Kidney (tissue), 14 donors: ENCODE measurements around the gene SP100. TPM values are rescaled to one million over a fixed set of nuclear protein-coding genes. Genes with fewer than 3 reads are reported as not detected.
"Not testable (repeated sequence)": the region's sequence is repeated elsewhere in the genome, so short reads cannot be mapped to it uniquely, and the experiment has no call there.

Experiments used
- DNase-seq, 5 donors: peaks; one replicate each; pipeline ENCODE4 v3.0.0-alpha.2; 2013 to 2020
- FAIRE-seq: peaks from 2 replicates; lab custom pipeline; 2012; peaks lifted over from hg19 to GRCh38; lab: Jason Lieb, UNC
- H3K27ac ChIP-seq, 2 donors: one replicate each; pipeline ENCODE4 v1.7.0; 2013; ENCODE audit warnings: low read depth in 2 of 2, low read length in 2 of 2, inconsistent platforms in 1 of 2
- H3K27me3 ChIP-seq: one replicate; pipeline ENCODE4 v1.7.1; 2013; ENCODE audit warnings: low read length, inconsistent platforms; ENCODE audit not compliant: control insufficient read depth, insufficient read depth
- H3K36me3 ChIP-seq, 3 donors: one replicate each; pipeline versions ENCODE4 v1.7.0 to v1.7.1; 2013; ENCODE audit warnings: low read length in 3 of 3, control low read depth in 1 of 3, inconsistent platforms in 1 of 3; ENCODE audit not compliant: insufficient read depth in 3 of 3, control insufficient read depth in 2 of 3
- H3K4me1 ChIP-seq, 3 donors: one replicate each; pipeline versions ENCODE4 v1.7.0 to v1.7.1; 2013; ENCODE audit warnings: low read length in 3 of 3, inconsistent platforms in 1 of 3, low read depth in 1 of 3; ENCODE audit not compliant: control insufficient read depth in 2 of 3, insufficient read depth in 2 of 3
- H3K4me3 ChIP-seq, 3 donors: one replicate each; pipeline versions ENCODE4 v1.7.0 to v1.8.1; 2013; ENCODE audit warnings: low read length in 3 of 3, control low read depth in 1 of 3, inconsistent platforms in 1 of 3
- H3K9ac ChIP-seq, 3 donors: one replicate each; pipeline versions ENCODE4 v1.7.0 to v1.7.1; 2013; ENCODE audit warnings: low read length in 3 of 3, control low read depth in 1 of 3, inconsistent platforms in 1 of 3
- H3K9me3 ChIP-seq, 3 donors: one replicate each; pipeline versions ENCODE4 v1.7.0 to v1.7.1; 2013; ENCODE audit warnings: low read length in 3 of 3, control low read depth in 1 of 3, inconsistent platforms in 1 of 3; ENCODE audit not compliant: control insufficient read depth in 2 of 3, insufficient read depth in 1 of 3
- intact Hi-C: fragments of 100-400 bp; cut with DNase I; formaldehyde crosslinking; loops from one replicate; pipeline ENCODE4 v1.11.1; 2022
- polyA plus RNA-seq: library from polyadenylated mRNA; stranded (reverse); fragments of 350-450 nt; fragmentation: Illumina TruSeq; extraction: RNeasy Lipid Tissue Mini Kit (QIAGEN cat#74804); gene quantifications from one replicate; pipeline ENCODE4 v1.2.3, GENCODE V29; 2014; ENCODE audit warnings: low read depth, low replicate concordance; ENCODE audit not compliant: insufficient read depth
- total RNA-seq: library from RNA; stranded (reverse); fragmentation: NEBNext Ultra II Directional; extraction: Animal tissue kit (Norgen Biotek cat#: 25700); gene quantifications from one replicate; pipeline ENCODE4 v1.2.1, GENCODE V29; 2021
- TF ChIP-seq, protein P1 (sequence below): IDR thresholded peaks from 3 replicates; pipeline ENCODE4 v1.5.1; 2012; ENCODE audit warnings: mild to moderate bottlenecking, moderate library complexity, borderline replicate concordance; ENCODE audit not compliant: insufficient read depth; ENCODE audit errors: extremely low read depth
- donor health status: control.
- donor health status: control.
- donor health status: control.
- donor health status: control.
- donor health status: control.
- donor health status: DM: yes; HTN: yes; CAD: no.
- donor health status: Normal renal cell carcinoma (clear cell type).

SP100 gene
- total and polyA plus RNA-seq, 2 donors from 2014 or later: 35.7 to 118 TPM

DNA sequence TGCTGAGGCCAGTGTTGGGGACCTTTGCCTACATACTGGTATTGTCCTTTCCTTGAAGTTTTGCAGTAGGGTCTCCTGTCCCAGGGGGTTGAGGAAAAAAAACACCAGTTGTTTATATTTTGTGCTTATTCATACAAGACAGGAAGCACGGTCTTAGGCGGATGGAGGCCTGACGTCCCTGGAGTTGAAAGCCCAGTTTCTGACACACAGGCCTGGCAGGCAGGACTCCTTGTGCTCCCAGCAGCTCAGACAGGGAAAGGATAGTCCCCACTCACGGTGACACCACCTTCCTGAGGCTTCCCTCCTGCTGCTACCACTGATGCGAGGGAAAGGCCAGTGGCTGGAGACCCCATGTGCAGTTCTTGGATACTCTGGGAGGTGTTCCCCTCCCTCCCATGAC lies 15.5 kb upstream of the SP100 start:
- no peak for FAIRE-seq
- peaks cover 0 to 3% (median 0%) of the 10 kb centered on the region in 3 donors for H3K9me3 ChIP-seq
- no peak overlapping the region for H3K27ac ChIP-seq
- DNase-seq: no peak
- no peak overlapping the region for H3K4me3 ChIP-seq
- no peaks in the 10 kb centered on the region for H3K36me3 ChIP-seq
- TF ChIP-seq, protein P1, sequence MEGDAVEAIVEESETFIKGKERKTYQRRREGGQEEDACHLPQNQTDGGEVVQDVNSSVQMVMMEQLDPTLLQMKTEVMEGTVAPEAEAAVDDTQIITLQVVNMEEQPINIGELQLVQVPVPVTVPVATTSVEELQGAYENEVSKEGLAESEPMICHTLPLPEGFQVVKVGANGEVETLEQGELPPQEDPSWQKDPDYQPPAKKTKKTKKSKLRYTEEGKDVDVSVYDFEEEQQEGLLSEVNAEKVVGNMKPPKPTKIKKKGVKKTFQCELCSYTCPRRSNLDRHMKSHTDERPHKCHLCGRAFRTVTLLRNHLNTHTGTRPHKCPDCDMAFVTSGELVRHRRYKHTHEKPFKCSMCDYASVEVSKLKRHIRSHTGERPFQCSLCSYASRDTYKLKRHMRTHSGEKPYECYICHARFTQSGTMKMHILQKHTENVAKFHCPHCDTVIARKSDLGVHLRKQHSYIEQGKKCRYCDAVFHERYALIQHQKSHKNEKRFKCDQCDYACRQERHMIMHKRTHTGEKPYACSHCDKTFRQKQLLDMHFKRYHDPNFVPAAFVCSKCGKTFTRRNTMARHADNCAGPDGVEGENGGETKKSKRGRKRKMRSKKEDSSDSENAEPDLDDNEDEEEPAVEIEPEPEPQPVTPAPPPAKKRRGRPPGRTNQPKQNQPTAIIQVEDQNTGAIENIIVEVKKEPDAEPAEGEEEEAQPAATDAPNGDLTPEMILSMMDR: no peak
- no peaks in the 10 kb centered on the region for H3K27me3 ChIP-seq
- intact Hi-C loops: no loop called here
- H3K9ac ChIP-seq: no peak overlapping the region
- H3K4me1 ChIP-seq: no peaks in the 10 kb centered on the region

DNA sequence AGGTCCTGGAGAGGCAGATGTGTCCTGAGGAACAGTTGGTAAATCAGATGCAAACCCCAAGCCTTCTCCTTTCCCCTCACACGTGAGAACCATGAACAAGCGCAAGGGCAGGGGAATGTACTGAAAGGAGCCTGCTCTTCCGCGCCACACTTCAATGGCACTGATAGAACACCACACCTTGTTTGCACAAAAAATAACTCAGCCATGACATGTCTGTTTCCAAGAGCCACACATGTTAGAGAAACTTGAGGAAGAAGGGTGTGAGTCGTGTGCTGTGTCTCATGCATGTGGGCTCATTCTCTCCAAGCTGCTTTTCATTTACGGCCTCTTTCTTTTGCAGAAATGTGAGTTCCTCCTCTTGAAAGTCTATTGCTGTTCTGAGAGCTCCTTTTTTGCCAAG lies 15.0 kb upstream of the SP100 start:
- FAIRE-seq, H3K27ac ChIP-seq, H3K4me3 ChIP-seq, H3K9ac ChIP-seq, H3K4me1 ChIP-seq, DNase-seq, H3K9me3 ChIP-seq, H3K27me3 ChIP-seq, H3K36me3 ChIP-seq, intact Hi-C loops: not testable (repeated sequence)

- TF ChIP-seq, protein P1: no peak
- H3K9me3 ChIP-seq: no peaks in the 10 kb centered on the region
- no peak overlapping the region for H3K4me3 ChIP-seq
- no peaks in the 10 kb centered on the region for H3K36me3 ChIP-seq
- H3K9ac ChIP-seq: no peak overlapping the region
- no peak for DNase-seq
- no peaks in the 10 kb centered on the region for H3K27me3 ChIP-seq
- FAIRE-seq: no peak
- no peak overlapping the region for H3K27ac ChIP-seq
- intact Hi-C loops: no loop called here
- H3K4me1 ChIP-seq: peaks cover 0 to 4% (median 3%) of the 10 kb centered on the region in 3 donors
Measured at GRCh38 chr2:230403746-230404145, 12.3 kb upstream of the SP100 start.

DNA sequence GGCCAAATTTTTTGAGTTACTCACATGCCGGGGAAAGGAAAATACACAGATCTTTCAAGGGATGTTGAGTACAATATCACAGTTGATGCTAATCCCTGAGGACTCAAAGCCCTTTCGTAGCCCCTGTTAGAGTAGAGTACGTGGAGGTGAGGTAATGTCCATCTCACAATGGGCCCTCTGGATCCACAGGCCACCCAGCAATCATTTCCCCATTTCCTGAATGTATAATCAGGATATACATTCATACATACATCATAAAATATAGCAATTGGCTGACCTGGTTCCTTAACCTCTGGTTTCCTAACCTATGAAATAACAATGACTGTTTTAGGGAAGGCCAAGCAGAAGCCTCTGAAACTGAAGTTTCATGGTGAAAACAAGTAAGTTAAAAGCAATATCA lies 10.2 kb upstream of the SP100 start:
- Histone ChIP-seq H3K4me1 (peaks cover 0 to 10% (median 9%) of the 10 kb centered on the region in 3 donors), H3K4me3 (no peak overlapping the region), H3K27ac (no peak overlapping the region), H3K9ac (no peak overlapping the region), H3K27me3 (no peaks in the 10 kb centered on the region), H3K9me3 (no peaks in the 10 kb centered on the region), H3K36me3 (no peaks in the 10 kb centered on the region)
- FAIRE-seq (no peak), DNase-seq (no peak)
- intact Hi-C loops: no loop called here
- TF ChIP-seq, protein P1: no peak
